ENCODE results near the gene DIAPH3.

- TF ChIP-seq POLR2A (IDR thresholded peaks at IDR 0.05; ENCODE audit: control extremely low read depth in 1 of 2, low read depth in 2 of 2, low read length in 2 of 2): no peak
- TF ChIP-seq, protein P1, sequence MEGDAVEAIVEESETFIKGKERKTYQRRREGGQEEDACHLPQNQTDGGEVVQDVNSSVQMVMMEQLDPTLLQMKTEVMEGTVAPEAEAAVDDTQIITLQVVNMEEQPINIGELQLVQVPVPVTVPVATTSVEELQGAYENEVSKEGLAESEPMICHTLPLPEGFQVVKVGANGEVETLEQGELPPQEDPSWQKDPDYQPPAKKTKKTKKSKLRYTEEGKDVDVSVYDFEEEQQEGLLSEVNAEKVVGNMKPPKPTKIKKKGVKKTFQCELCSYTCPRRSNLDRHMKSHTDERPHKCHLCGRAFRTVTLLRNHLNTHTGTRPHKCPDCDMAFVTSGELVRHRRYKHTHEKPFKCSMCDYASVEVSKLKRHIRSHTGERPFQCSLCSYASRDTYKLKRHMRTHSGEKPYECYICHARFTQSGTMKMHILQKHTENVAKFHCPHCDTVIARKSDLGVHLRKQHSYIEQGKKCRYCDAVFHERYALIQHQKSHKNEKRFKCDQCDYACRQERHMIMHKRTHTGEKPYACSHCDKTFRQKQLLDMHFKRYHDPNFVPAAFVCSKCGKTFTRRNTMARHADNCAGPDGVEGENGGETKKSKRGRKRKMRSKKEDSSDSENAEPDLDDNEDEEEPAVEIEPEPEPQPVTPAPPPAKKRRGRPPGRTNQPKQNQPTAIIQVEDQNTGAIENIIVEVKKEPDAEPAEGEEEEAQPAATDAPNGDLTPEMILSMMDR (IDR thresholded peaks at IDR 0.05; ENCODE audit: control extremely low read depth in 1 of 3, insufficient read depth in 1 of 3, low read depth in 1 of 3, low read length in 3 of 3): no peak
- no peak for TF ChIP-seq POU5F1 (IDR thresholded peaks at IDR 0.05; ENCODE audit: low read depth, low read length)
- TF ChIP-seq, protein P2, sequence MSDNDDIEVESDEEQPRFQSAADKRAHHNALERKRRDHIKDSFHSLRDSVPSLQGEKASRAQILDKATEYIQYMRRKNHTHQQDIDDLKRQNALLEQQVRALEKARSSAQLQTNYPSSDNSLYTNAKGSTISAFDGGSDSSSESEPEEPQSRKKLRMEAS (IDR thresholded peaks at IDR 0.05): no peak
Observed at GRCh38 chr13:59625111-59625510, 538.6 kb downstream of the DIAPH3 start.

All from H1 (cell line).